ENCODE data around the gene SPATA13.
"Not testable (repeated sequence)": the region's sequence is repeated elsewhere in the genome, so short reads cannot be mapped to it uniquely, and the experiment has no call there.

The SPATA13 gene

DNA sequence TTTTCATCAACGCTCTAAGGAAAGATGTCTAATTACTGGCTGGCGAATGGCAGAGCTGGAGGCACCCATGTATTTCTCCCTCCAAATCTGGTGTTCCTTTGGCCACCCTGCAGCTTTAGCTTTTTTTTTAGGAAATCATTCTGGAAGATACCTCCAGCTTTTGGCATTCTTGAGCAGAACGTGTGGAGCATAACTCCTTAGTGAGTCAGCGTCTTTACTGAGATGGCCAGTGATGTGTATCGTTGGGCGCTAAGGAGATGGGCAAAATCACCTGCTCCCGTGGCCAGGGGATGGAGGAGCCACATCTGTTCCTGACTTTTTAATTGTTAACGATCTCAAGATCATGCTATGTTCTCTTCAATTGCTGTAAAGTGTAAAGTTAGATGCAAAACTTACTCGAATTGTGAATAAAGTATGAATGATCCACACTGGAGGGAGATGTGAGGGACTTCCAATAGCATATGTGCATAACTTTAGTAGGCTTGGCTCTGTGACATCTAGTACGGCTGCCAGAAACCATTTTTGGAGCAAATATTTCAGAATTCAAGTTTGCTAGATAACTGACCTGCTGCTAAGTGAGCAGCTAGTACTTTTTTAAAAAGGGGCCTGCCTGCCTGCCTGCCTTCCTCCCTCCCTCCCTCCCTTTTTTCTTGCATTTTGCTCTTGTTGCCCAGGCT, 124.5 kb downstream of the SPATA13 start:
- DNase-seq, result no peak

DNA sequence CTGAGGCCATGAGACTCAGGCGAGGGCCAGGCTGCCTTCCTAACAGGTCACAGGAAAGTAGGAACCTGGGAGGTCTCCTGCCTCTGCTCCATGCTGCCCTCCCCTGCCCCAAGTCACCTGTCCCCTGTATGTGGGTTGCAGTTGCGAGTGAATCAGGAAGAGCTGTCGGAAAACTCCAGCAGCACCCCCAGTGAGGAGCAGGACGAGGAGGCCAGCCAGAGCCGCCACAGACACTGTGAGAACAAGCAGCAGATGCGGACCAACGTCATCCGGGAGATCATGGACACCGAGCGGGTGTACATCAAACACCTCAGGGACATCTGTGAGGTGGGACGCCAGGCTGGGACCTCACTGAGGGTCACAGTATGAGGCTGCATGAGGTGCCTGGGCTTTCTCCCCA, 126.1 kb downstream of the SPATA13 start:
- no peak for DNase-seq

DNA sequence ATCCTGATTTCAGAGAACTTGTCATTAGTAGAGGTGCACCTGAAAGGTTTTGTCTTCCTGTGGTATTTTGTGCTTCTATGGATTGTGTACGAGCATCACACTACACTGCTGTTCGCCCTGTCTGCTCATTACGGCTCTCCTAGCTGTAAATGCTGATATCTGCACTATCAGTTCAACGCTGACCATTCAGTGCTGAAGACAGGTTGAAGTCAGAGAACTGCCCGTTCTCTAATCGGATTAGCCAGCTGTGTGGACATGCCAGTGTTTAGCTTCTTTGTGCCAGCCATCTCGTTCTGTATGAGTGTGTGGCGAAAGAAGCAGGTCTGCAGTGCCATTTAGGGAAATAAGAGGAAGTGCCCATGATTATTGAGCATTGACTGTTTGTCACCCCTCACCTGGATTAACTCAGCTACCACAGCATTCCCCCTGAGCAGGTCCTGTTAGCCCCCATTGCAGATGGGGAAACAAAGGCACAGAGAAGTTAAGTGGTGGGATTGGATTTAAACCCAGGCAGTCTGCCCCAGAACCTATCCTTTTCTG, 127.3 kb downstream of the SPATA13 start:
- DNase-seq, result no peak

DNA sequence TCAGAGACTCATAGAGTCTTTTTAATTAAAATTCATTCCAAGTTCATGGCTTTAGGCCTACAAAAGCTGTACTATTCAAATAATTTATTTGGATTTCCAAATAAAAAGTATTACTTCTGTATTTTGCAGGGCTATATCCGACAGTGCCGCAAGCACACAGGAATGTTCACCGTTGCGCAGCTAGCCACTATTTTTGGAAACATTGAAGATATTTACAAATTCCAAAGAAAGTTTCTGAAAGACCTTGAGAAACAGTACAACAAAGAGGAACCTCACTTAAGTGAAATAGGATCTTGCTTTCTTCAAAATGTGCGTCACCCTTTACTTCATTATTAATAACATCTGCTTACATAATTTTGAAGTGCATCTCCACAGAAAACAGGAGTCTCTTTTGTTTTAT, 128.3 kb downstream of the SPATA13 start:
- DNase-seq, result no peak

DNA sequence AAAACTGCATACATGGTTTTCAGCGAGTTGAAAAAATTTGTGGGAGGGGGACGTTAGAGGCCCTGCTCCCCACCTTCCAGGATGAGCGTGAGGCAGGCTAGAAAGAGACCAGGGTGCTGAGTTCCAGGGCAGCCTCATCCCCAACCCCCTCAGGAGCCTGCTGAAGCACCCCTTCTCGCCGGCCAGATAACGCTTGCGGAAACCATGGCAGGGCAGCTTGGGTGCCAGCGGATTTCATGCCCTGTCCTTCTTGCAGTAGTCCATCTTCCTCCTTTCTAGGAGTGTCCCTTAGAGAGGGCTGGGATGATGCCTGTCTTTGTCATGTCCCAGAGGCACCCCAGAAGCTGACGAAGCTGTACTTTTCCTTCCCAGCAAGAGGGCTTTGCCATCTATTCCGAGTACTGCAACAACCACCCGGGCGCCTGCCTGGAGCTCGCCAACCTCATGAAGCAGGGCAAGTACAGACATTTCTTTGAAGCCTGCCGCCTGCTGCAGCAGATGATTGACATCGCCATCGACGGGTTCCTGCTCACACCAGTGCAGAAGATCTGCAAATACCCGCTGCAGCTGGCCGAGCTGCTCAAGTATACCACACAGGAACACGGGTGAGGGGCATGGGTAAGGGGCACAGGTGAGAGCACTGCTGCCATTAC, 129.9 kb downstream of the SPATA13 start:
- no peak for DNase-seq

DNA sequence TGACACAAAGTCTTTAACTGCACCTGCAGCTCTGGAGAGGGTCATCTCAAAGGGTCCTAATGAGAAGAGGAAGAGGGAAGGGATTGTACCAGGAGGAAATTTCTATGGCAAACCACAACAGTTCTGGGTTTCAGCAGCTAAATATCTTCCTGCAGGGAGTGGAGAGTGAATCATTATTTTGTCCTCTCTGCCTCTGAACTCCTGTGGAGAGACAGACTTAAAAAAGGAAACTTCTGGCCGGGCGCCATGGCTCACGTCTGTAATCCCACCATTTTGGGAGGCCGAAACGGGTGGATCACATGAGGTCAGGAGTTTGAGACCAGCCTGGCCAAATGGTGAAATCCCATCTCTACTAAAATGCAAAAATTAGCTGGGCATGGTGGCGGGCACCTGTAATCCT, 132.0 kb downstream of the SPATA13 start:
- DNase-seq, result no peak

DNA sequence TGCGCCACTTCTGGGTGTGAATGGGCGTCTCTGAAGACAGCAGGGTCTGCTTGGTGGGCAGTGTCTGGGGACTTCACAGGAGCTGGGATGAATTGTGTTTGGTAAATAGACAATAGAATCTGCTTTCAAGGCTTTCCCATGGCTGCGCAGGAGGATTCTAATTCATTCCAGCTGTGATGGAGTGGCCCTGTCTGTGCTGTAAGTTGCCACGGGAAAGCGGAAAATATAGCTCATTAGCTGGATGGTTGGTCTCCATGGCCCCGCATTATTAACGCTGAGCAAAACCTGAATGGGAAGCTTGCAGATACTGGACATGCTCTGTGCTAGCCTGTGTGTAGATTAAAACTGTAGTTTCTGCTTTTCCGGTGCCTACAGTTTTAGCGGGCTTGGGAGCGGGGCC, 133.2 kb downstream of the SPATA13 start:
- DNase-seq, result no peak

DNA sequence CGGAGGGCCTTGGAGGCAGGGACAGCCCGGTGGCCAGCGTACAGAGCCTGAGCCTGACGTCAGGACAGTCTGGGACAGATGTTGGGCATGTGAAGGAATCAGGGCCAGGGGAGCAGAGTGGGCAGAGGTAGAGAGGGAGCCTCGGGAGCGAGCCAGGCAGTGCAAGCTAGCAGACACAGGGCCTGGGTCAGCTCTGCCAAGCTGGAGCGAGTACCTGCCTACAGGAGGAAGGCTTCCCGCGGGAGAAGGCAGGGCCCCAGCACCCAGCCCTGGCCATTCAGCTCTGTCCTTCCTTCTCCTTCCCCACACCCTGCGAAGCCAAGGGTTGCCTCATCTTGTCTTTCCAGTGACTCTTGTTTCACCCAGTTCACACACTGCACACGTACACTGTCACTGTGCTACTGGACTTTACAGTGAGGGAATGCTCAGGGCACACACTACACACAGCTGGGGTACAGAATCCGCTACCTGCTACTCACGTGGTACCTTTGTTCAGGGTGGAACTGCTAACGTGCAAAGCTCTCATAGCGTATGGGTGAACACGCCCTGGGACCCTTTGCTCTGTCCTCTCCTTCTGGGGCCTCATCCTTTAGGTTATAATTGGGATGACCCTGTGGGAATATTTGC, 139.1 kb downstream of the SPATA13 start:
- DNase-seq, result no peak

DNA sequence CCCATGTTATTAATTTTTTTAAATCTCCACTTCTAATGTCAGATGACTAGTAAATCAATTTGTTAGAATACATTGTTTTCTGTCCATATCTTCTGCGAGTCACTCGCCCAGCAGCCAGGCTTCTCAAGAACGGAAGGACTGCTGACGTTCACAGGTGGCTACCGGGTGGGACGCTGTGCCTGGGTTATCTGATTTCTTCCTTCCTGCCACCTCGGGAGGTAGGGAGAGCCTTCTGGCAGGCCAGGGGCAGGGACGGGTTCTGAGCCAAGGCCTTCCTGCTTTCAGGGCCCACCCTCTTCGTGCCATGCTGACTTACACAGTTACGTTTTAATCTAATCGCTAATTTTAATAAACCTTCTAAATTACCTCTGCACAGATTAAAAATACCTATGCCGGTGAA, 140.9 kb downstream of the SPATA13 start:
- no peak for DNase-seq

DNA sequence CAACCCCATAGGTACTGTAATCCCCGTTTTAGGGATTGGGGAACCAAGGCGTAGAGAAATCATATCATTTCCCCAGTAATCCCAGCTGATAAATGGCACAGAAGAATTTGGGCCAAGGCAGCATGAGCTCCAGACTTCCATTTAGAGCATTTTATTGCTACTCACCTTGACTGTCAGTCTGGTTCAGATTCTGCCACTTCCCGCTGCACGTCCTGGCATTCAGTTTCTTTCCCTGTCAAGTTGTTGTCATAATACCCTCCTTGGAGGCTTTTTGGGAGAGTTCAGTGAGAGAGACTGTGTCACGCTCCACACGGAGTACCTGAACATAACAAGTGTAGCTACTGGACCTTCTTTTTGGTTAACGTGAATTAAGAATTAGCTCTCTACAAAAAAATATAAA, 141.4 kb downstream of the SPATA13 start:
- no peak for DNase-seq

DNA sequence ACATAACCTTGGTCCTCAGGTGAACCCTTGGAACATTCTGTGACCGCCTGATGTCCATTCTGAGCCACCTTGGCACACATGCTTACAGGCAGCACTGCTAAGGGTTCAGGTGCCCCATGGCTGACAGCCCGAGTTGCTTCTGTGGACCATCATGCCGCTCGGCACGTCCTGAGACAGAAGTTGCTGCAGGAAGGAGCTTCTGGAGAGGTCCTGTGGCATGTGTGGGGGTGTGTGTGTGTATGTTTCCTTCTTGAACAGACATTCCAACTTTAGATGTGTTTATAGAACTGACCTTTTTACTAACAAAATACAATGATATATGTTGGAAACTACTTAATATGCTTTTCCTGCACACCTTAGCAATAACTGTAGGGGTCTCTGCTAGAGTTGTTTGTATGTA, 144.1 kb downstream of the SPATA13 start:
- no peak for DNase-seq

DNA sequence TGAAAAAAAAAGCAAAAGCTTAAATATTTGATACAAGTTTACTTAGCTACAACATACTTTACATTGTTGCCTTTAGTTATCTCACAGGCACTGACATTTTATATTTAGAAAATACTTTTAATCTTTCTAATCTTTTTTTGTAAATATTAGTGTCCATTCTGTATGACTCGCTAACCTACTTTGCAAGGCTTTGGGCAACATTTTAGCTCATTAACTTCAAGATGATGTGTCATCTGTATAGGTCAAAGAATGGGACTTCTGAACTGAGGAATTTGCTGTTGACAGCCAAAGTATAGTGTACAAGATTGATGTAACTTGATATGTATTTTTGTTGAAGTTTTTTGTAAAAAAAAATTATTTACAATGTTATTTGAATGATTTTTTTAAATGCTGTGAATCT, 146.1 kb downstream of the SPATA13 start:
- DNase-seq, result no peak

DNA sequence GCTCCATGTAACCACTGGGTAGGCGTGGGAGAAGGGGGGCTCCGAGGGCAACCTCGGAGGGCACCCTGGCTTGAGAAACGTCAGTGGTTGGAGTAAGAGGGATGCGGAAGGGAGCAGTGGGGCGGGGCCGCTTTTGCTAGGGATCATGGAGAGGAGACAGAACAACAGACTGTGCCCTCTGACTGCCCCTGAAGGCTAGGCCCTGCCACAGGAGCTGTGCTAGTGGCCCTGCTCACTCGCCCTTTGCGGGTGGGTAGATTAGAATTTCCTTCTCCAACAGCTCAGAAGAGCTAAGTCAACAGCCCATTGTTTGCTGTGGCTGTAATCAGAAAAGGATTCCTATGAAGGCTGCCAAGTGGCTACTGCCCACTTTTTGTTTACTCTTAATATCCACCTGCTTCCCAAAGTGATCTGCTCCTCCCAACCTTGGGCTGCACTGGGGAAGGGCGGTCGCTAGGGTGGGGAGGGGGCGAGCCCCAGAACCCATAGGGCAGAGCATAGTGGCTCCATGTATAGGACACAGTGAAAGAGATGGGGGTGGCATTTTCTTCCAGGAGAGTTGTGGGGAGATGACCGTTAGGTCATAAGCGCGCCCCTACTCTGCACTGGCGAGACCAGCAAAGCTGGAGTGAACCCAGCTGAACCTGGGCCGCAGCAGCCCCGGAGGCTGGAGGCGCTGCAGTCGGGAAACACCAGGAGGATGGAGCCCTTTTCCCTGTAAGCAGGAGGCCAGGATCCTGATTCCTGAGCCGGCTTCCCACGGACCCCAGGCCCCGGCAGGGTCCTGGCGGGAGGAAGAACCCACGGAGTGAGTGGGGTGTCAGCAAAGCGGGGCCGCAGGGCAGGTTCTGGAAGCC, 146.9 kb downstream of the SPATA13 start:
- DNase-seq, result no peak

DNA sequence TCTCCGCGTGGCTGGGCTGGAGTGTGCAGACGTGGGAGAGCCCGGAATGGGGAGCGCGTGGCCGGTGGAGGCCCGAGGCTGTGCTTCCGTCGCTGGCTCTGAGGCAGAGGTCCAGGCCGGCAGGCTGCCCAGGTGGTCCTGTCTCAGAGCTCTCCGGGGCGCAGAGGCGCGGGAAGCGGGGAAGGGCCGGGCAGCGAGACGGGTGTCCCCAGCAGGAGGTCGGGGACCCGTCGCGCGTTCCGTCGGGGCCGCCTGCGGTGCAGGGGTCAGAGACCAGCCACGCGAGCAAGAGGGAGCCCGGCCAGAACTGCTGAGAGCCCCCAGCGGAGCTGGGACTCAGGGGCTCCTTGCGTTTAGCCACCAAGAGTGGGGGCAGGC, 147.5 kb downstream of the SPATA13 start:
- DNase-seq, result no peak

DNA sequence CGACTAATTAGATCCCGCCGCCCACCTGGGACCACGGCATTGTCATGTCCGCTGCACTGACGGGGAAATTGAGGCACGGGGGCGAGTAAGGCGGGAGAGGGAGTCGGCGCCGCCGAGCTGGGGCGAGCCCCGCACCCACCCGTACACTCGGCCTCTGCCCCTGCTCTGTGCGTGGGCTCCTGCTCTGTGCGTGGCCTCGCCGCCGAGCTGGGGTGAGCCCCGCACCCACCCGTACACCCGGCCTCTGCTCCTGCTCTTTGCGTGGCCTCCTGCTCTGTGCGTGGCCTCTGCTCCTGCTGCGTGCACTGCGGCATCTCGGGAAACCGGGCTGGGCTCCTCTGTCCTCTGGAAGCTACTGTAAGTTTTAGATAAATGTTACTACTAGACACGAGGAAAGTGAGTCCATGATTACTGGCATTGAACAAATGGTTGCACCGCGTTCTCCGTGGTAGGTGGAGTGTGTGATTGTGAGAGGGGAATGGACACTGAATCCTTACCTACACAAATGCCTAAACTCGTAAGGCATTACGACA, 148.0 kb downstream of the SPATA13 start:
- DNase-seq, result no peak

DNA sequence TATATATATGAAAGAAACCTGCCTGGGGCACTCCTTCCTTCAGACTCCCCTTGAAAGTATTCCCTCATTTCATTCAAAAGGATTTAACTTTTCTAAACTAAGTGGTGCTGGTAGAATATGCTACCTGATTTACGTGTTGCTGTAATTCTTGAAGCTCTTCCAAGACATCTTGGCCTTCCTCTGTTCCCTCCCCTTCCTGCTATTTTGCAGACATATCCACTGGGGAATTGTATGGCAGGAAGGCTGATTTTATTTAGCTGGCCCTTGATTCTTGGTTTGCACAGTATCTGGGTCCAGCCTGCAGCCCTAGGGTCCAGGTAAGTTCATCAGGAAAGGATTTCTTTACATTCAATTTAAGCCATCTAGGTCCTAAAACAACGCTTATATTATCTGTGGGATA, 148.8 kb downstream of the SPATA13 start, which contains the start of gene C1QTNF9:
TSS of gene C1QTNF9 (plus strand) at position 281 of the 400 bp plus-strand sequence. CDS start 6,424 bp downstream, outside the sequence.
- DNase-seq, result not testable (repeated sequence)

DNA sequence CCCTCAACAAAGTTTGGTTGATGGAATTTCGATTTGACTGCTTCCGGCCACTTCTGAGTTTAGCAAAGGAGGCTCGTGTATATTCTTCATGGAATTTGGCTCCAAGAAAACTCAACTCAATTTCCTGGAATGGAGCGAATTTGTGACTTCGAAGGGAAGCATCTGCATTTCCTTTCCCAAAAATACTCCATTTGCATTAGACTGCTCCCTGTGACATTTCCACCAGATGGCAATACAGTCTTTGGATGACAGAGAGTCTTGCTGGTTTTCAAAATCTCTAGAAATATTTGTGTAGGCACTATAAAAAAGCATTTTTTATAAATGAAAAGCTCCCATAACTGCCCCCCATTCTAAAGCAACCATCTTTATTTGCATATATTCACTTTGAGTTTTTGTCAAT, 152.9 kb downstream of the SPATA13 start:
- no peak for DNase-seq

DNA sequence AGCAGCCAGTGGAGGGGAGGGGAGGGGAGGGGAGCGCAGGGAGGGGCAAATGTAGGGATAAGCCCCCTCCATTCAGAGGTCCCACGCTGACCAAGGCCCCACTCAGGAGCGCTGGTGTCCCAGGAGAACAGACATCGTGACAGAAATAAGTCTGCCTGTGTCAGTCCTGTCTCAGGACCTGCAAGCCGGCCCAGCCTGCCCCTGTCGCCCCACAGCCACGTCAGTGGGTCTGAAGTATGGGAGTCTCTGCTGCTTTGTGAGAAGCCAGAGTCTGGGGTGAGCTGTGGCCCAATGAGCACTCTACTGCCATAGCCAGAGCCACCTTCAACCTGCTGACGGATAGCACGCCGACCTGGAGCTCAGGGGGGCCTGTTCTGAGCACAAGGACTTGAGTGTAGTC, 157.3 kb downstream of the SPATA13 start:
- DNase-seq, result not testable (repeated sequence)

DNA sequence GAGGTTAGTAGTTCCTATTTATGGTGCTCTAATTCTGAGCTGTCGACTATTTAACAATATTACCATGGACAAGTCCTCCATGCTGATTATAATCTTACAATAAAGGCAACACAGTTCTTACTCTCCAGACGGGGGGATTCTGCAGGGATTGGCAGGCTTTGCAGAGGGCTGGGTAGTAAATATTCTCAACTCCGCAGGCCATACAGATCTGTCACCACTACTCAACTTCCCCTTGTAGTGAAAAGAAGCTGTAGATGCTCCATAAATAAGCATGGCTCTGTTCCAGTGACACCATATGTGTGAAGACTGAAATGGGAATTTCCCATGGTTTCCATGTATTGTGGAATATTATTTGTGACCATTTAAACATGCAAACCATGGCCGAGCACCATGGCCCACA, 158.4 kb downstream of the SPATA13 start:
- not testable (repeated sequence) for DNase-seq

DNA sequence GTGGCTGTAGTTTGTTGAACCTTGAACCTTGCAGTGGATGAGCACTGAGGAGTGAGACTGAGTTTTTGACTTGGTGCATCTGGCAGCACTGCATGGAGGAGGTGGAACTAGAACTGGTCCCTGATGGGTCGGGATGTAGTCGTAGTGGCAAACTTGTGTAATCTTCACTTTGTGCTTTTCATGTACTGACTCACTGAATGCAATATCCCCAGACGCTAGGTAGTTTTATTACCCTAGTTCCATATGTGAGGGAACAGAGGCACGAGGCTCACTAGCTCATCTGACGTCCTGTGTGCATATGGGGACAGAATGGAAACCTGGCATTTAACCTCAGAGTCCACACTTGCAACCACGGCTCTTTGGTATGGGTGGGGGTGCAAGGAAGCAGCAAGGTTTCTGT, 159.1 kb downstream of the SPATA13 start:
- not testable (repeated sequence) for DNase-seq

DNA sequence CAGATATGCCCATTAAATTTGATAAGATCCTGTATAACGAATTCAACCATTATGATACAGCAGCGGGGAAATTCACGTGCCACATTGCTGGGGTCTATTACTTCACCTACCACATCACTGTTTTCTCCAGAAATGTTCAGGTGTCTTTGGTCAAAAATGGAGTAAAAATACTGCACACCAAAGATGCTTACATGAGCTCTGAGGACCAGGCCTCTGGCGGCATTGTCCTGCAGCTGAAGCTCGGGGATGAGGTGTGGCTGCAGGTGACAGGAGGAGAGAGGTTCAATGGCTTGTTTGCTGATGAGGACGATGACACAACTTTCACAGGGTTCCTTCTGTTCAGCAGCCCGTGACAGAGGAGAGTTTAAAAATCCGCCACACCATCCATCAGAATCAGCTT, 160.9 kb downstream of the SPATA13 start:
- not testable (repeated sequence) for DNase-seq

DNA sequence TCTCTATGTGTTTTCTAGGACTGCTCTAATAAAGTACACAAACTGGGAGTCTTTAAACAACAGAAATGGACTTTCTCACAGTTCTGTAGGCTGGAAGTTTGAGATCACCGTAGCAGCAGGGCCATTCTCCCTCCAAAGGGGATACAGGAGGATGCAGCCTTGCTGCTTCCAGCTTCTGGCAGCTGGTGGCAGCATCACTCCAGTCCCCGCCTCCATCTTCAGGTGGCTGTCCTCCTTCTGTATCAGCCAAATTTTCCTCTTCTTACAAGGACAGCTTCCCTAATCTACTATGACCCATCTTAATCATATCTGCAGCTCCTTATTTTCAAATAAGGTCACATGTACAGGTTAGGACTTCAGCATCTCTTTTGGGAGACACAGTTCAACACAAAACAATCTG, 161.9 kb downstream of the SPATA13 start:
- not testable (repeated sequence) for DNase-seq
